ENCODE results near the gene CFAP43.

DNA sequence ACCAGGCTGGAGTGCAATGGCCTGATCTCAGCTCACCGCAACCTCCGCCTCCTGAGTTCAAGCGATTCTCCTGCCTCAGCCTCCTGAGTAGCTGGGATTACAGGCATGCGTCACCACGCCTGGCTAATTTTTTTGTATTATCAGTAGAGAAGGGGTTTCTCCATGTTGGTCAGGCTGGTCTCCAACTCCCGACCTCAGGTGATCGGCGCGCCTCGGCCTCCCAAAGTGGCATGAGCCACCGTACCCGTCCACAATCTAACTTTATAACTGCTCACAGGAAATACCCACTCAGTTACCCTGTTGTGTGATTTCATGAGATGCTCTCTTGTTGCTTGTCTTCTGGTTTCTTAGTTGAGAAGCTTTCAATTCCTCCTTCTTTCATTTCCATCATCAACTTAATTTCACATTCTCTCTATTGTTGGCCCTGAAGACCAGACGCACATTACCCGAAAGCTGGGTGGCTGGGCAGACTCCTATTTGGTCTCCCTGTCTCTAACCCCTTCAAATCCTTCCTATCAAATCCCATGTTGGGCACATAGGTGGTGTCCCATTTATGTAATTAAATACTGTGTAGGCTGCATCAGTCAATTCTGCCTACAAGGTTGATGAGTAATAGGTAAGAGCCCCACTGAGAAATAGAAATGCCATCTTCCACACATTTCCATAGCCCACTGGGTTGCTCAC, 35.7 kb upstream of the CFAP43 start:
- TF ChIP-seq, protein P1, sequence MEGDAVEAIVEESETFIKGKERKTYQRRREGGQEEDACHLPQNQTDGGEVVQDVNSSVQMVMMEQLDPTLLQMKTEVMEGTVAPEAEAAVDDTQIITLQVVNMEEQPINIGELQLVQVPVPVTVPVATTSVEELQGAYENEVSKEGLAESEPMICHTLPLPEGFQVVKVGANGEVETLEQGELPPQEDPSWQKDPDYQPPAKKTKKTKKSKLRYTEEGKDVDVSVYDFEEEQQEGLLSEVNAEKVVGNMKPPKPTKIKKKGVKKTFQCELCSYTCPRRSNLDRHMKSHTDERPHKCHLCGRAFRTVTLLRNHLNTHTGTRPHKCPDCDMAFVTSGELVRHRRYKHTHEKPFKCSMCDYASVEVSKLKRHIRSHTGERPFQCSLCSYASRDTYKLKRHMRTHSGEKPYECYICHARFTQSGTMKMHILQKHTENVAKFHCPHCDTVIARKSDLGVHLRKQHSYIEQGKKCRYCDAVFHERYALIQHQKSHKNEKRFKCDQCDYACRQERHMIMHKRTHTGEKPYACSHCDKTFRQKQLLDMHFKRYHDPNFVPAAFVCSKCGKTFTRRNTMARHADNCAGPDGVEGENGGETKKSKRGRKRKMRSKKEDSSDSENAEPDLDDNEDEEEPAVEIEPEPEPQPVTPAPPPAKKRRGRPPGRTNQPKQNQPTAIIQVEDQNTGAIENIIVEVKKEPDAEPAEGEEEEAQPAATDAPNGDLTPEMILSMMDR (conservative IDR thresholded peaks at IDR 0.05; ENCODE audit: low read depth in 2 of 2), result no peak
- no peak for TF ChIP-seq CREB1 (CRISPR knock-in tag; IDR thresholded peaks at IDR 0.05; ENCODE audit: low read depth)

Measured in GM23338 (cell line).